ENCODE data around the gene ATP5F1D. TPM values are rescaled to one million over a fixed set of nuclear protein-coding genes. Genes with fewer than 3 reads are reported as not detected.
A peak's percentile ranks its signal among the peaks of the same experiment; 100 is the strongest.

Gene ATP5F1D
- total and polyA plus RNA-seq, 2 of the 8 experiments (the other 6 are each of a cell fraction or from before 2014, with no cell fraction given): 174 to 249 TPM

DNA sequence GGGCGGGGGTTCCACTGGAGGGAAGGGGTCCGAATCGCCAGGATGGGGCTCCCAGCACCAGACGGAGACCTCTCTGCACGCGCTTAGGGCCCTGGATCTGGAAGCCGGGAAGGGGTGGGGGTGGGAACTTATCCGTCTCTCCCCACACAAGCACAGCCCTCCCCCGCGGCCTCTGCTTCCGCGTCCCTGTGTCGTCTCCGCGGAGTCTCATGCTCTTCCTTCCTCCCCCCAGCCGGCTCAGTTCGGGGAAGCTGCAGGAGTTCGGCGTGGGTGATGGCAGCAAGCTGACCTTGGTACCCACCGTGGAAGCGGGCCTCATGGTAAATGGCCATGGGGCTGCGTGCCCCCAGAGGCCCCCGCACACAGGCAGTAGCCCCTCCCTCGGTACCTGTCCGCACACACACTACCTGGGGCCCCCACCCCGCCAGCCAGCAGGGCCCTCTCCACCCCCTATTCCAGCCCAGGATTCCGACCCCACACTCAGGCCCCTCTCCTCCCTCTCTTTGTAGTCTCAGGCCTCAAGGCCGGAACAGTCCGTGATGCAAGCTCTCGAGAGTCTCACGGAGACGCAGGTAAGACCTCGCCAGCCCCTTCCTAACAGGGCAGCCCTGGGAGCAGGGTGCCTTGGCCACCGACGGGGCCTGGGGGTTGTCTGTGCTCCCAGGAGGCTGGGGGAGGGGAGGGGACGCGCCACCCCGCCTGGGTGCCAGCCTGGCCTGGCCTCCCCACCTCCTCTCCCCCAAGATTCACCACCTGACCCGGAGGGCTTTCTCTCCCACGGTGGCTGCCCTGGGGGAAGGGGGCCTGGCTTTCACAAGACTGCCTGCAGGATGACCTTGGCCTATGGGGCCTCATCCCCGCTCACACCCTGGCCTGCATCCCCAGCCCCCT lies 10.0 kb downstream of the ATP5F1D start (continued):
- TF ChIP-seq, protein P1, sequence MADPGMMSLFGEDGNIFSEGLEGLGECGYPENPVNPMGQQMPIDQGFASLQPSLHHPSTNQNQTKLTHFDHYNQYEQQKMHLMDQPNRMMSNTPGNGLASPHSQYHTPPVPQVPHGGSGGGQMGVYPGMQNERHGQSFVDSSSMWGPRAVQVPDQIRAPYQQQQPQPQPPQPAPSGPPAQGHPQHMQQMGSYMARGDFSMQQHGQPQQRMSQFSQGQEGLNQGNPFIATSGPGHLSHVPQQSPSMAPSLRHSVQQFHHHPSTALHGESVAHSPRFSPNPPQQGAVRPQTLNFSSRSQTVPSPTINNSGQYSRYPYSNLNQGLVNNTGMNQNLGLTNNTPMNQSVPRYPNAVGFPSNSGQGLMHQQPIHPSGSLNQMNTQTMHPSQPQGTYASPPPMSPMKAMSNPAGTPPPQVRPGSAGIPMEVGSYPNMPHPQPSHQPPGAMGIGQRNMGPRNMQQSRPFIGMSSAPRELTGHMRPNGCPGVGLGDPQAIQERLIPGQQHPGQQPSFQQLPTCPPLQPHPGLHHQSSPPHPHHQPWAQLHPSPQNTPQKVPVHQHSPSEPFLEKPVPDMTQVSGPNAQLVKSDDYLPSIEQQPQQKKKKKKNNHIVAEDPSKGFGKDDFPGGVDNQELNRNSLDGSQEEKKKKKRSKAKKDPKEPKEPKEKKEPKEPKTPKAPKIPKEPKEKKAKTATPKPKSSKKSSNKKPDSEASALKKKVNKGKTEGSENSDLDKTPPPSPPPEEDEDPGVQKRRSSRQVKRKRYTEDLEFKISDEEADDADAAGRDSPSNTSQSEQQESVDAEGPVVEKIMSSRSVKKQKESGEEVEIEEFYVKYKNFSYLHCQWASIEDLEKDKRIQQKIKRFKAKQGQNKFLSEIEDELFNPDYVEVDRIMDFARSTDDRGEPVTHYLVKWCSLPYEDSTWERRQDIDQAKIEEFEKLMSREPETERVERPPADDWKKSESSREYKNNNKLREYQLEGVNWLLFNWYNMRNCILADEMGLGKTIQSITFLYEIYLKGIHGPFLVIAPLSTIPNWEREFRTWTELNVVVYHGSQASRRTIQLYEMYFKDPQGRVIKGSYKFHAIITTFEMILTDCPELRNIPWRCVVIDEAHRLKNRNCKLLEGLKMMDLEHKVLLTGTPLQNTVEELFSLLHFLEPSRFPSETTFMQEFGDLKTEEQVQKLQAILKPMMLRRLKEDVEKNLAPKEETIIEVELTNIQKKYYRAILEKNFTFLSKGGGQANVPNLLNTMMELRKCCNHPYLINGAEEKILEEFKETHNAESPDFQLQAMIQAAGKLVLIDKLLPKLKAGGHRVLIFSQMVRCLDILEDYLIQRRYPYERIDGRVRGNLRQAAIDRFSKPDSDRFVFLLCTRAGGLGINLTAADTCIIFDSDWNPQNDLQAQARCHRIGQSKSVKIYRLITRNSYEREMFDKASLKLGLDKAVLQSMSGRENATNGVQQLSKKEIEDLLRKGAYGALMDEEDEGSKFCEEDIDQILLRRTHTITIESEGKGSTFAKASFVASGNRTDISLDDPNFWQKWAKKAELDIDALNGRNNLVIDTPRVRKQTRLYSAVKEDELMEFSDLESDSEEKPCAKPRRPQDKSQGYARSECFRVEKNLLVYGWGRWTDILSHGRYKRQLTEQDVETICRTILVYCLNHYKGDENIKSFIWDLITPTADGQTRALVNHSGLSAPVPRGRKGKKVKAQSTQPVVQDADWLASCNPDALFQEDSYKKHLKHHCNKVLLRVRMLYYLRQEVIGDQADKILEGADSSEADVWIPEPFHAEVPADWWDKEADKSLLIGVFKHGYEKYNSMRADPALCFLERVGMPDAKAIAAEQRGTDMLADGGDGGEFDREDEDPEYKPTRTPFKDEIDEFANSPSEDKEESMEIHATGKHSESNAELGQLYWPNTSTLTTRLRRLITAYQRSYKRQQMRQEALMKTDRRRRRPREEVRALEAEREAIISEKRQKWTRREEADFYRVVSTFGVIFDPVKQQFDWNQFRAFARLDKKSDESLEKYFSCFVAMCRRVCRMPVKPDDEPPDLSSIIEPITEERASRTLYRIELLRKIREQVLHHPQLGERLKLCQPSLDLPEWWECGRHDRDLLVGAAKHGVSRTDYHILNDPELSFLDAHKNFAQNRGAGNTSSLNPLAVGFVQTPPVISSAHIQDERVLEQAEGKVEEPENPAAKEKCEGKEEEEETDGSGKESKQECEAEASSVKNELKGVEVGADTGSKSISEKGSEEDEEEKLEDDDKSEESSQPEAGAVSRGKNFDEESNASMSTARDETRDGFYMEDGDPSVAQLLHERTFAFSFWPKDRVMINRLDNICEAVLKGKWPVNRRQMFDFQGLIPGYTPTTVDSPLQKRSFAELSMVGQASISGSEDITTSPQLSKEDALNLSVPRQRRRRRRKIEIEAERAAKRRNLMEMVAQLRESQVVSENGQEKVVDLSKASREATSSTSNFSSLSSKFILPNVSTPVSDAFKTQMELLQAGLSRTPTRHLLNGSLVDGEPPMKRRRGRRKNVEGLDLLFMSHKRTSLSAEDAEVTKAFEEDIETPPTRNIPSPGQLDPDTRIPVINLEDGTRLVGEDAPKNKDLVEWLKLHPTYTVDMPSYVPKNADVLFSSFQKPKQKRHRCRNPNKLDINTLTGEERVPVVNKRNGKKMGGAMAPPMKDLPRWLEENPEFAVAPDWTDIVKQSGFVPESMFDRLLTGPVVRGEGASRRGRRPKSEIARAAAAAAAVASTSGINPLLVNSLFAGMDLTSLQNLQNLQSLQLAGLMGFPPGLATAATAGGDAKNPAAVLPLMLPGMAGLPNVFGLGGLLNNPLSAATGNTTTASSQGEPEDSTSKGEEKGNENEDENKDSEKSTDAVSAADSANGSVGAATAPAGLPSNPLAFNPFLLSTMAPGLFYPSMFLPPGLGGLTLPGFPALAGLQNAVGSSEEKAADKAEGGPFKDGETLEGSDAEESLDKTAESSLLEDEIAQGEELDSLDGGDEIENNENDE (IDR thresholded peaks at IDR 0.05; ENCODE audit: insufficient replicate concordance, low read length): no peak
- no peak for TF ChIP-seq CTBP2 (IDR thresholded peaks at IDR 0.05; ENCODE audit: borderline replicate concordance, insufficient read depth, insufficient read length, low read length)
- TF ChIP-seq KDM4A (IDR thresholded peaks at IDR 0.05; ENCODE audit: low read depth, low read length, severe bottlenecking): peak; percentile 9

All from H1 (cell line).